Endothelial cell of umbilical vein (primary cell): Measurements from ENCODE around the gene TFG. TPM values are rescaled to one million over a fixed set of nuclear protein-coding genes. Genes with fewer than 3 reads are reported as not detected.

Experiments used
- BruUV-seq: library from RNA; stranded (reverse); fragments of 400-500 nt; replicated peaks from 2 replicates; lab custom pipeline; 2021; lab: Mats Ljungman, UMichigan
- CTCF ChIA-PET: fragments of 300-600, 350-600 bp; sonication (Branson Sonifier 250); formaldehyde crosslinking; loops from one replicate; lab custom pipeline; 2021; ENCODE audit warnings: antibody characterized with exemption, inconsistent platforms; lab: Charles Lee
- POLR2A ChIA-PET: fragments of 300-600, 350-600 bp; sonication (Branson Sonifier 250); formaldehyde crosslinking; loops from one replicate; lab custom pipeline; 2021; ENCODE audit warnings: antibody characterized with exemption, inconsistent platforms; lab: Charles Lee
- DNase-seq: peaks from one replicate; pipeline ENCODE4 v3.0.0-alpha.2; 2011; ENCODE audit warnings: low read depth, low spot score
- FAIRE-seq: peaks from 2 replicates; lab custom pipeline; 2011; peaks lifted over from hg19 to GRCh38; lab: Jason Lieb, UNC
- H2AFZ ChIP-seq: 2 replicates; pipeline ENCODE4 v1.6.0; 2012; ENCODE audit warnings: low read depth, low read length, control low read depth, inconsistent platforms
- H3K27ac ChIP-seq: 2 replicates; pipeline ENCODE4 v1.5.1; 2011; ENCODE audit warnings: low read depth, mild to moderate bottlenecking, control low read depth, low read length, moderate library complexity; ENCODE audit not compliant: insufficient read depth
- H3K27me3 ChIP-seq, 2 experiments: 2 replicates each; pipeline versions ENCODE4 v1.6.0 to v1.6.1; 2011; ENCODE audit warnings: low read length in 2 of 2, mixed read lengths in 1 of 2; ENCODE audit not compliant: control insufficient read depth in 2 of 2, insufficient read depth in 2 of 2
- H3K36me3 ChIP-seq, 2 experiments: 2 replicates in 1 of 2; 3 replicates in 1 of 2; pipeline ENCODE4 v1.5.1; 2011; ENCODE audit warnings: low read length in 2 of 2, mild to moderate bottlenecking in 1 of 2, moderate library complexity in 1 of 2; ENCODE audit not compliant: control insufficient read depth in 2 of 2, insufficient read depth in 2 of 2; ENCODE audit errors: extremely low read depth in 1 of 2
- H3K4me1 ChIP-seq: 3 replicates; pipeline ENCODE4 v1.5.1; 2011; ENCODE audit warnings: mild to moderate bottlenecking, low read length; ENCODE audit not compliant: control insufficient read depth, insufficient read depth; ENCODE audit errors: extremely low read depth
- H3K4me2 ChIP-seq: 2 replicates; pipeline ENCODE4 v1.6.1; 2011; ENCODE audit warnings: low read length, control low read depth, mixed read lengths; ENCODE audit not compliant: insufficient read depth
- H3K4me3 ChIP-seq, 3 experiments: fragments of 200-600 bp in 1 of 3; sonication (generic), shearing (Covaris generic) in 1 of 3; replicated peaks in 1 of 3; 2 replicates each; pipeline ENCODE4 v1.5.1; 2011 to 2016; ENCODE audit warnings: control low read depth in 3 of 3, low read length in 3 of 3, mild to moderate bottlenecking in 2 of 3, inconsistent platforms in 1 of 3, low read depth in 1 of 3, moderate library complexity in 1 of 3; ENCODE audit not compliant: insufficient read depth in 1 of 3
- H3K79me2 ChIP-seq: 2 replicates; pipeline ENCODE4 v1.6.0; 2012; ENCODE audit warnings: low read length, inconsistent platforms; ENCODE audit not compliant: control insufficient read depth, insufficient read depth
- H3K9ac ChIP-seq: replicated peaks from 2 replicates; pipeline ENCODE3; 2011; ENCODE audit warnings: low read length, control low read depth; ENCODE audit not compliant: insufficient read depth; ENCODE audit errors: extremely low read depth
- H3K9me1 ChIP-seq: replicated peaks from 3 replicates; pipeline ENCODE4 v1.6.0; 2011; ENCODE audit warnings: mild to moderate bottlenecking, low read length; ENCODE audit not compliant: control insufficient read depth, insufficient read depth; ENCODE audit errors: extremely low read depth
- H3K9me3 ChIP-seq: replicated peaks from 2 replicates; pipeline ENCODE4 v1.5.1; 2012; ENCODE audit warnings: low read length, inconsistent platforms; ENCODE audit not compliant: control insufficient read depth, insufficient read depth
- H4K20me1 ChIP-seq: replicated peaks from 2 replicates; pipeline ENCODE3; 2011; ENCODE audit warnings: mild to moderate bottlenecking, low read length; ENCODE audit not compliant: control insufficient read depth, insufficient read depth; ENCODE audit errors: extremely low read depth
- EZH2 ChIP-seq: IDR thresholded peaks from 2 replicates; pipeline ENCODE4 v1.6.1; 2012; ENCODE audit warnings: borderline replicate concordance, low read depth, mild to moderate bottlenecking, moderate library complexity, low read length, inconsistent platforms; ENCODE audit not compliant: severe bottlenecking
- FOS ChIP-seq: IDR thresholded peaks from 2 replicates; pipeline ENCODE4 v1.6.1; 2011; ENCODE audit warnings: mild to moderate bottlenecking, low read length, moderate library complexity, borderline replicate concordance; ENCODE audit not compliant: insufficient read depth
- GATA2 ChIP-seq: IDR thresholded peaks from 2 replicates; pipeline ENCODE4 v1.7.0; 2011; ENCODE audit warnings: low read depth, mild to moderate bottlenecking, moderate library complexity, mixed read lengths, low read length; ENCODE audit not compliant: insufficient read length, insufficient read depth
- JUN ChIP-seq: IDR thresholded peaks from 2 replicates; pipeline ENCODE4 v1.6.1; 2011; ENCODE audit warnings: borderline replicate concordance, low read depth; ENCODE audit not compliant: insufficient read length, insufficient read depth
- MYC ChIP-seq: IDR thresholded peaks from one replicate; pipeline ENCODE4 v1.6.1; 2011; ENCODE audit warnings: mild to moderate bottlenecking, low read depth, low read length
- POLR2A ChIP-seq: IDR thresholded peaks from 2 replicates; pipeline ENCODE4 v1.6.1; 2012; ENCODE audit warnings: low read depth, mild to moderate bottlenecking, control low read depth, low read length
- dilution Hi-C: fragments of 300-500 bp; cut with MboI; formaldehyde crosslinking; loops from one replicate; pipeline ENCODE4 v1.15.0; 2019; ENCODE audit warnings: low sequenced_read_pairs; ENCODE audit not compliant: extremely low pct_ligation_motif_present
- intact Hi-C: fragments of 100-400 bp; cut with micrococcal nuclease; formaldehyde crosslinking; loops from one replicate; pipeline ENCODE4 v1.10.0; 2022
- polyA plus RNA-seq, 4 experiments: library from polyadenylated mRNA; depleted of rRNA in 3 of 4; stranded (reverse) in 3 of 4; unstranded in 1 of 4; fragments of >200 nt; gene quantifications; 2 replicates each; pipeline versions ENCODE4 v1.2.1 to v1.2.3, GENCODE V29; 2011 to 2012; ENCODE audit warnings: missing spikeins in 1 of 4
- total RNA-seq: library from RNA; stranded (reverse); gene quantifications from 2 replicates; pipeline ENCODE4 v1.2.3, GENCODE V29; 2021
- TF ChIP-seq, protein P1 (sequence below): IDR thresholded peaks from 2 replicates; pipeline ENCODE4 v1.6.1; 2011; ENCODE audit not compliant: insufficient read depth, insufficient read length
- TF ChIP-seq, protein P2 (sequence below), 2 donors: IDR thresholded peaks; 1 replicate in 1 of 2; 2 replicates in 1 of 2; pipeline ENCODE4 v1.5.1; 2011; ENCODE audit warnings: low read length in 2 of 2, mild to moderate bottlenecking in 2 of 2, moderate library complexity in 2 of 2, control low read depth in 1 of 2, inconsistent platforms in 1 of 2, low read depth in 1 of 2; ENCODE audit not compliant: insufficient read depth in 1 of 2; ENCODE audit errors: extremely low read depth in 1 of 2

TFG gene
- total and polyA plus RNA-seq, 2 donors (not counting 3 experiments of a cell fraction or from before 2014, with no cell fraction given) = 106 to 154 TPM

- Histone ChIP-seq H2AFZ (no peak overlapping the region), H3K27me3 (no peaks in the 10 kb centered on the region), H3K4me2 (no peak overlapping the region), H3K4me1 (no peaks in the 10 kb centered on the region), H3K9me1 (no peaks in the 10 kb centered on the region), H3K36me3 (no peaks in the 10 kb centered on the region), H3K79me2 (no peaks in the 10 kb centered on the region), H3K9ac (no peak overlapping the region), H4K20me1 (no peaks in the 10 kb centered on the region), H3K27ac (no peak overlapping the region), H3K4me3 (no peak overlapping the region), H3K9me3 (no peaks in the 10 kb centered on the region)
- CTCF ChIA-PET = interaction anchor here (1.0 to 4.7 kb wide), 3 partner anchors 9 to 436 kb away, joined by 3 to 17 read pairs (median 3); no protein-coding TSS in a partner anchor
- BruUV-seq = no TSS peak
- FAIRE-seq (no peak), DNase-seq (no peak)
- dilution Hi-C loops = no loop called here
- intact Hi-C loops = no loop called here
- POLR2A ChIA-PET = no interaction called here
- TF ChIP-seq, protein P1, sequence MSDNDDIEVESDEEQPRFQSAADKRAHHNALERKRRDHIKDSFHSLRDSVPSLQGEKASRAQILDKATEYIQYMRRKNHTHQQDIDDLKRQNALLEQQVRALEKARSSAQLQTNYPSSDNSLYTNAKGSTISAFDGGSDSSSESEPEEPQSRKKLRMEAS = no peak
- TF ChIP-seq POLR2A (no peak), MYC (no peak), EZH2 (no peak), GATA2 (no peak), FOS (no peak), JUN (no peak)
- TF ChIP-seq, protein P2, sequence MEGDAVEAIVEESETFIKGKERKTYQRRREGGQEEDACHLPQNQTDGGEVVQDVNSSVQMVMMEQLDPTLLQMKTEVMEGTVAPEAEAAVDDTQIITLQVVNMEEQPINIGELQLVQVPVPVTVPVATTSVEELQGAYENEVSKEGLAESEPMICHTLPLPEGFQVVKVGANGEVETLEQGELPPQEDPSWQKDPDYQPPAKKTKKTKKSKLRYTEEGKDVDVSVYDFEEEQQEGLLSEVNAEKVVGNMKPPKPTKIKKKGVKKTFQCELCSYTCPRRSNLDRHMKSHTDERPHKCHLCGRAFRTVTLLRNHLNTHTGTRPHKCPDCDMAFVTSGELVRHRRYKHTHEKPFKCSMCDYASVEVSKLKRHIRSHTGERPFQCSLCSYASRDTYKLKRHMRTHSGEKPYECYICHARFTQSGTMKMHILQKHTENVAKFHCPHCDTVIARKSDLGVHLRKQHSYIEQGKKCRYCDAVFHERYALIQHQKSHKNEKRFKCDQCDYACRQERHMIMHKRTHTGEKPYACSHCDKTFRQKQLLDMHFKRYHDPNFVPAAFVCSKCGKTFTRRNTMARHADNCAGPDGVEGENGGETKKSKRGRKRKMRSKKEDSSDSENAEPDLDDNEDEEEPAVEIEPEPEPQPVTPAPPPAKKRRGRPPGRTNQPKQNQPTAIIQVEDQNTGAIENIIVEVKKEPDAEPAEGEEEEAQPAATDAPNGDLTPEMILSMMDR (IDR thresholded peaks at IDR 0.05; ENCODE audit: extremely low read depth in 1 of 2, insufficient read depth in 1 of 2, low read depth in 1 of 2, low read length in 2 of 2) = no peak
These were observed 51.1 kb downstream of the TFG start for GRCh38 chr3:100760377-100760776.
